ENCODE results near the gene ASH1L.
"Not testable (repeated sequence)": the region's sequence is repeated elsewhere in the genome, so short reads cannot be mapped to it uniquely, and the experiment has no call there.

DNA sequence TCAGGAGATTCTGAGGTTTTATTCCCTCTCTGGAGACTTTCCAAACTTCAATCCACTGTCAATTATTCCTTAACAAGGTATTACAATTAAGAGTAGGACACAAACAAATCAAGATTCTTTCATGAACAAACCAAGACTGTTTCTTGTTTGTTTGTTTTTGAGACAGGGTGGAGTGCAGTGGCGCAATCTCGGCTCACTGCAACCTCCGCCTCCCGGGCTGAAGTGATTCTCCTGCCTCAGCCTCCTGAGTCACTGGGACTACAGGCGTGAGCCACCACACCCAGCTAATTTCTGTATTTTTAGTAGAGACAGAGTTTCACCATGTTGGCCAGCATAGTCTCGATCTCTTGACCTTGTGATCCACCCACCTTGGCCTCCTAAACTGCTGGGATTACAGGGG lies 51.2 kb downstream of the ASH1L start:
- not testable (repeated sequence) for TF ChIP-seq ZNF274 (IDR thresholded peaks at IDR 0.05; ENCODE audit: low read depth, low read length); YY1 (IDR thresholded peaks at IDR 0.05; ENCODE audit: insufficient read depth, insufficient read length); SUZ12 (IDR thresholded peaks at IDR 0.05; ENCODE audit: extremely low read depth, insufficient read depth, insufficient read length)
